ENCODE measurements around the gene RAPGEF2. TPM values are rescaled to one million over a fixed set of nuclear protein-coding genes. Genes with fewer than 3 reads are reported as not detected.

Gene RAPGEF2
- polyA plus RNA-seq, 6 donors from 2014 or later: 0.46 to 2.8 (median 1.6) TPM

DNA sequence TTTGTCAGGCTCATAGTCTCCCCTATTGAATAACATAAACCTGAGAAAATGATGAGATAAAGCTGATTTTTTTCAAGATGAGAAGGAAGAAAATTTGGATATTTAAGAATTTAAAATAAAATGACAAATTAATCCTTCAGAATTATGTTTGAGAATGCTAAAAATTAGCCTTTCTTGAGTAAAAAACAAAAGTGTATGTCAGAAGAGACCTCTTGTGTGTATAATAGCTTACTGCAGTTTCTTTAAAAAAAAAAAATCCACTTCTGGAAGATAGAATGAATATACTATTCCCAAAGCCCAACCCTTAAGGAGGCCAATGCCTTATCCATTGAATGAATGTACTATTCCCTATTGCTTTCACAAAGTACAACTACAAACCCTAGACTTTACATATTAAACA lies 281.8 kb downstream of the RAPGEF2 start:
- no peak overlapping the region for H3K4me3 Mint-ChIP-seq
- no peak overlapping the region for H3K27ac Mint-ChIP-seq
- H3K9me3 Mint-ChIP-seq: peaks cover 8 to 30% (median 13%) of the 10 kb centered on the region in 7 donors
- peaks cover 0 to 11% of the 10 kb centered on the region in 2 donors for H3K36me3 Mint-ChIP-seq
- ATAC-seq (ENCODE audit: low read depth in 2 of 2) (no peak), DNase-seq (no peak)
- H3K27me3 Mint-ChIP-seq: peaks cover 0 to 13% (median 0%) of the 10 kb centered on the region in 3 donors
- no peaks in the 10 kb centered on the region for H3K4me1 Mint-ChIP-seq

- peak overlapping the region in 1 of 8 donors; percentile 6 for H3K4me3 Mint-ChIP-seq
- H3K4me1 Mint-ChIP-seq: peaks cover 0 to 7% (median 0%) of the 10 kb centered on the region in 3 donors
- H3K36me3 Mint-ChIP-seq: peaks cover 0 to 11% of the 10 kb centered on the region in 2 donors
- peaks cover 7 to 36% (median 16%) of the 10 kb centered on the region in 7 donors for H3K9me3 Mint-ChIP-seq
- peak overlapping the region in 2 of 6 donors; percentile 6 to 74 for H3K27ac Mint-ChIP-seq
- DNase-seq (no peak), ATAC-seq (ENCODE audit: low read depth in 2 of 2) (no peak)
- peaks cover 0 to 8% (median 0%) of the 10 kb centered on the region in 3 donors for H3K27me3 Mint-ChIP-seq
Observed at GRCh38 chr4:159386620-159387019, 283.7 kb downstream of the RAPGEF2 start.

- ATAC-seq (ENCODE audit: low read depth in 2 of 2) (no peak), DNase-seq (no peak)
- no peak overlapping the region for H3K27ac Mint-ChIP-seq
- peaks cover 0 to 8% (median 0%) of the 10 kb centered on the region in 3 donors for H3K27me3 Mint-ChIP-seq
- no peak overlapping the region for H3K4me3 Mint-ChIP-seq
- H3K36me3 Mint-ChIP-seq: peaks cover 0 to 11% of the 10 kb centered on the region in 2 donors
- H3K4me1 Mint-ChIP-seq: peaks cover 0 to 7% (median 0%) of the 10 kb centered on the region in 3 donors
- H3K9me3 Mint-ChIP-seq: peaks cover 7 to 41% (median 15%) of the 10 kb centered on the region in 7 donors
Observed at GRCh38 chr4:159389756-159390155, 286.9 kb downstream of the RAPGEF2 start.

- DNase-seq (no peak), ATAC-seq (ENCODE audit: low read depth in 2 of 2) (no peak)
- H3K36me3 Mint-ChIP-seq: peaks cover 0 to 11% of the 10 kb centered on the region in 2 donors
- peaks cover 0 to 7% (median 0%) of the 10 kb centered on the region in 3 donors for H3K4me1 Mint-ChIP-seq
- H3K4me3 Mint-ChIP-seq: no peak overlapping the region
- peak overlapping the region in 1 of 6 donors; percentile 11 for H3K27ac Mint-ChIP-seq
- no peaks in the 10 kb centered on the region for H3K27me3 Mint-ChIP-seq
- H3K9me3 Mint-ChIP-seq: peaks cover 7 to 41% (median 15%) of the 10 kb centered on the region in 7 donors
Observed at GRCh38 chr4:159390648-159391047, 287.8 kb downstream of the RAPGEF2 start.

GRCh38 chr4:159395693-159396092 lies 292.8 kb downstream of the RAPGEF2 start:
- Mint-ChIP-seq H3K36me3 (no peaks in the 10 kb centered on the region), H3K27ac (no peak overlapping the region), H3K4me1 (peaks cover 0 to 9% (median under 1%) of the 10 kb centered on the region in 3 donors), H3K4me3 (no peak overlapping the region), H3K9me3 (peaks cover 0 to 8% (median 0%) of the 10 kb centered on the region in 7 donors), H3K27me3 (peaks cover 0 to 5% (median under 1%) of the 10 kb centered on the region in 3 donors)
- ATAC-seq (ENCODE audit: low read depth in 2 of 2): no peak
- DNase-seq: no peak

DNA sequence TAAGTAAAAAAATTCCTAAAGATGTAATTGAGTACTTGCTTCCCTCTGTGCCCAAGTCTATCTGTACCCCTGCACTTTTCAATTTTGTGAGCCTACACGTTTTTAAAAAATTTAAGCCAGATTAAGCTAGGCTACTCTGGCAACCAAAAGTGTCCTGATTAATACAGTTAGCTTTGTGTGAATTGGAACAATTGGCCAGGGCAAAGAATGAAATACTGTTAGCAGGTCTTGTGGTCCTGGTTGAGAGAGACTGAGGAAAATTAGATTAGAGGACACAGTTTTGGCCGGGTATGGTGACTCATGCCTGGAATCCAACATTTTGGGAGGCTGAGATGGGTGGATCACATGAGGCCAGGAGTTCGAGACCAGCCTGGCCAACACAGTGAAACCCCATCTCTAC lies 293.3 kb downstream of the RAPGEF2 start:
- H3K9me3 Mint-ChIP-seq: peaks cover 0 to 5% (median 0%) of the 10 kb centered on the region in 7 donors
- H3K4me3 Mint-ChIP-seq: no peak overlapping the region
- DNase-seq (no peak), ATAC-seq (ENCODE audit: low read depth in 2 of 2) (no peak)
- no peak overlapping the region for H3K27ac Mint-ChIP-seq
- H3K27me3 Mint-ChIP-seq: peaks cover 0 to 6% (median 5%) of the 10 kb centered on the region in 3 donors
- H3K4me1 Mint-ChIP-seq: peaks cover 4 to 9% (median 5%) of the 10 kb centered on the region in 3 donors
- no peaks in the 10 kb centered on the region for H3K36me3 Mint-ChIP-seq

DNA sequence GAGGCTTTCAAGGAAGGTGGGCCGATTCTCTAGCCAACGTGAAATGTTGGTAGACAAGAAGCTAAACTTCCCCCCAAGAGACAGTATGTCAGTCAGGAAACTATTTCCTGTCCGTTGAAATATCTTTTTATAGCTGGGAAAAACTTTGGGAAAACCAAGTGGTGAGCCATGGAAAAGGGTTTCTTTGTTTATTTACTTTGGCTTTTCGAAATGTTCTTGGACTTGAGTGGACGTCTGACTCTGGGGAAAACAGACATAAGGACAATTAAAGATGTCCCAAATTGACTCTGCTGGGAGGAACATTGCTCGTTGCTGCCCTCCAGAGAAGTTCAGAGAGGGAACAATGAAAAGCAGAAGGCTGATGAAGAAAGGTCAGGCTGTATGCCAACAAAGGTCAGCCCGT lies 295.4 kb downstream of the RAPGEF2 start:
- no peak for DNase-seq
- H3K27me3 Mint-ChIP-seq: peaks cover 5 to 17% (median 13%) of the 10 kb centered on the region in 3 donors
- no peak for ATAC-seq (ENCODE audit: low read depth in 2 of 2)
- no peak overlapping the region for H3K27ac Mint-ChIP-seq
- no peaks in the 10 kb centered on the region for H3K36me3 Mint-ChIP-seq
- no peak overlapping the region for H3K4me3 Mint-ChIP-seq
- peaks cover 0 to 4% (median 0%) of the 10 kb centered on the region in 7 donors for H3K9me3 Mint-ChIP-seq
- peaks cover 10 to 14% (median 14%) of the 10 kb centered on the region in 3 donors for H3K4me1 Mint-ChIP-seq

DNA sequence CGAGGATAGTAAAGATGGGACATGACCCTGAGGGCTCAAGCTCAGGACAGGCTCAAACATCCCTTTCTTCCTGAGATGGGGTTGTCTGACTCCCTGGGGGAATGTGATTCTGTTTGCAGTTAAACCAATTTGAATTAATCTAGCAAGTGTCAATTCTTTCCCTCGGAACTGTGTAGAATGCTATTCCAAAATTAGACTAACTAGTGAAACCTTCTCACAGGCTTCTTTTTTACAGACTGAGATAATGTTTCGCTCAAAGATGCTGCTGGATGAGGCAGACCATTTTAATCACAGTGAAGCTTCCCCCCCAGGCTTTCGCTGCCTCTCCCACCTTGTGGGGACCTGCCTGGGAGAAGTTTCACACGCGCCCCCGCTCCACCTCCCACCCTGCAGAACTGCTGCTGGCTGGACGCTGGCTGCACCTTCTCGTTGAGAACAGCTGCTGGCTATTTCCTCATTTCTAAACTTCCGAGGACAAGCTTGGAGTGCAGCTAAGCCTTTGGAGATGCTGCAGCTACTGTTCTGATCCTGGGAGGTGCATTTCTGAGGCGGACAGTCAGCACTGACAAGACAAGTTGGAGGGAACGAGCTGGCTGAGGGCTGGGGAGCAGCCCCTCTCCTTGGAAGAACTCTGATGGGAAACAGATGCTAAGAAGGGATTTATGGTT lies 297.8 kb downstream of the RAPGEF2 start:
- no peak overlapping the region for H3K4me3 Mint-ChIP-seq

DNA sequence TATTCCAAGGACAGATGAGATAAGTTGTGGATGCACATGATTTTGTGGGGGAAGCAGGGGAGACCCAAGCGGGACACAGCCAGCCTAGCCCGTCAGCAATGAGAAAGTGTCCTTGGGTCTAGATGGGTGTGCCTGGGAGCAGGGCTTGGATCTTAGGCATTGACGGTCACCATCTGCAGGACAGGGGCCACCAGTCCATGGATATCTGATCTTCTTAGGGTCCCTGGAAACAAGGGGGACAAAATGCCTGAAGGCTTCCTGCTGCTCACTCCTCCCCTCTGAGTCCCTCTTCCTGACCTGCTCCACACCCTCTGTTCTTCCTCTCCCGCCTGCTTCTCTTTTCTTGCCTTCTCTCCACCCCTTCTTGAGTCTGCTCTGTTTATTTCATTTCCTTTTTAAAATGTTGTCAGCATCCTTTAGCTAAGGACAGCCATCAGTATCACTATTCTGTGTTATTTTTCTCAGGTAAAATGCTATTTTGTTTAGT lies 298.4 kb downstream of the RAPGEF2 start:
- peak overlapping the region in 1 of 6 donors; percentile 5 for H3K27ac Mint-ChIP-seq
- peaks cover 0 to 4% (median 0%) of the 10 kb centered on the region in 7 donors for H3K9me3 Mint-ChIP-seq
- peaks cover 10 to 14% (median 14%) of the 10 kb centered on the region in 3 donors for H3K4me1 Mint-ChIP-seq
- H3K36me3 Mint-ChIP-seq: no peaks in the 10 kb centered on the region
- ATAC-seq (ENCODE audit: low read depth in 2 of 2) (no peak), DNase-seq (no peak)
- H3K4me3 Mint-ChIP-seq: no peak overlapping the region
- peaks cover 5 to 17% (median 13%) of the 10 kb centered on the region in 3 donors for H3K27me3 Mint-ChIP-seq

More for the DNA sequence above, 297.8 kb downstream of the RAPGEF2 start:
- no peaks in the 10 kb centered on the region for H3K36me3 Mint-ChIP-seq
- peaks cover 0 to 4% (median 0%) of the 10 kb centered on the region in 7 donors for H3K9me3 Mint-ChIP-seq
- DNase-seq: no peak
- H3K27ac Mint-ChIP-seq: peak overlapping the region in 1 of 6 donors; percentile 38
- peaks cover 5 to 17% (median 13%) of the 10 kb centered on the region in 3 donors for H3K27me3 Mint-ChIP-seq
- ATAC-seq (ENCODE audit: low read depth in 2 of 2): no peak
- H3K4me1 Mint-ChIP-seq: peaks cover 10 to 14% (median 14%) of the 10 kb centered on the region in 3 donors

- Mint-ChIP-seq H3K9me3 (peaks cover 0 to 4% (median 0%) of the 10 kb centered on the region in 7 donors), H3K27ac (peak overlapping the region in 1 of 6 donors; percentile 21), H3K4me3 (no peak overlapping the region), H3K27me3 (peaks cover 5 to 17% (median 13%) of the 10 kb centered on the region in 3 donors), H3K4me1 (peaks cover 10 to 14% (median 14%) of the 10 kb centered on the region in 3 donors), H3K36me3 (no peaks in the 10 kb centered on the region)
- DNase-seq: no peak
- no peak for ATAC-seq (ENCODE audit: low read depth in 2 of 2)
Observed at GRCh38 chr4:159401791-159402380, 299.0 kb downstream of the RAPGEF2 start.
